Parathyroid adenoma (tissue), 2 donors: Measurements from ENCODE around the gene PTPRM.

Experiments
- H2AFZ ChIP-seq: fragments of 300-600 bp; sonication (generic); one replicate; pipeline ENCODE4 v1.7.0; 2017; ENCODE audit warnings: antibody characterized with exemption, mild to moderate bottlenecking
- H3K27ac ChIP-seq: fragments of 300-600 bp; sonication (generic); one replicate; pipeline ENCODE4 v1.7.0; 2017
- H3K27me3 ChIP-seq: fragments of 300-600 bp; sonication (generic); one replicate; pipeline ENCODE4 v1.7.0; 2017; ENCODE audit warnings: low read length; ENCODE audit not compliant: control insufficient read depth, insufficient read depth
- H3K36me3 ChIP-seq: fragments of 300-600 bp; sonication (generic); one replicate; pipeline ENCODE4 v1.7.0; 2017; ENCODE audit warnings: low read length; ENCODE audit not compliant: control insufficient read depth, insufficient read depth
- H3K4me1 ChIP-seq: fragments of 300-600 bp; sonication (generic); one replicate; pipeline ENCODE4 v1.7.0; 2017; ENCODE audit warnings: control low read depth
- H3K4me2 ChIP-seq: fragments of 300-600 bp; sonication (generic); one replicate; pipeline ENCODE4 v1.7.0; 2017; ENCODE audit warnings: low read length
- H3K4me3 ChIP-seq: fragments of 300-600 bp; sonication (generic); one replicate; pipeline ENCODE4 v1.7.0; 2017; ENCODE audit warnings: low read depth, low read length
- H3K79me2 ChIP-seq: fragments of 300-600 bp; sonication (generic); one replicate; pipeline ENCODE4 v1.7.0; 2017; ENCODE audit warnings: control low read depth
- H3K9ac ChIP-seq: fragments of 300-600 bp; sonication (generic); one replicate; pipeline ENCODE4 v1.7.0; 2017; ENCODE audit warnings: mild to moderate bottlenecking
- H3K9me3 ChIP-seq: fragments of 300-600 bp; sonication (generic); one replicate; pipeline ENCODE4 v1.7.0; 2017; ENCODE audit warnings: low read length; ENCODE audit not compliant: control insufficient read depth
- TF ChIP-seq, protein P1 (sequence below): fragments of 300-600 bp; sonication (generic); IDR thresholded peaks from one replicate; pipeline ENCODE4 v1.7.0; 2017; ENCODE audit warnings: antibody characterized with exemption, mild to moderate bottlenecking
- donor health status: primary hyperparathyroidism.

Gene PTPRM

DNA sequence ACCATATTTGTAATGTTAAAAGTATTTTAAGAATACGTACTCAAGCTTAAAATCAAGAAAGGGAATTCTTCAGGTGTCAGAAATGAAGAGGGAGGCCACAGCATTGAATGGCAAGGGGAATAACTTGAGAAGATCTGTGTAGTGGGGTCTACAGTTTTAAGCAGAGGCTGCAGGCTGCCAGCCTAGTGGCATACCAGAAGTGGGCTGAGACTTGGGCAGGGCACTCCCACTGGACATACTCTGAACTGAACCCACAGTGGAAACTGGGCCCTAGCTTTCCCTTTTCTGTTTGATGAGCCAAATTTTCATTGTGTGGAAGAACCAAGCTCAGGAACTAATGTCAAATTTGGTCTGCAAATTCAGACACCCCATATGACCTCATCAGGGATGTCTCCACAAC lies 238.8 kb downstream of the PTPRM start:
- no peak overlapping the region for H3K27ac ChIP-seq
- H3K4me1 ChIP-seq: peaks cover 3% of the 10 kb centered on the region
- H2AFZ ChIP-seq: no peak overlapping the region
- H3K9ac ChIP-seq: no peak overlapping the region
- no peaks in the 10 kb centered on the region for H3K36me3 ChIP-seq
- no peaks in the 10 kb centered on the region for H3K9me3 ChIP-seq
- TF ChIP-seq, protein P1, sequence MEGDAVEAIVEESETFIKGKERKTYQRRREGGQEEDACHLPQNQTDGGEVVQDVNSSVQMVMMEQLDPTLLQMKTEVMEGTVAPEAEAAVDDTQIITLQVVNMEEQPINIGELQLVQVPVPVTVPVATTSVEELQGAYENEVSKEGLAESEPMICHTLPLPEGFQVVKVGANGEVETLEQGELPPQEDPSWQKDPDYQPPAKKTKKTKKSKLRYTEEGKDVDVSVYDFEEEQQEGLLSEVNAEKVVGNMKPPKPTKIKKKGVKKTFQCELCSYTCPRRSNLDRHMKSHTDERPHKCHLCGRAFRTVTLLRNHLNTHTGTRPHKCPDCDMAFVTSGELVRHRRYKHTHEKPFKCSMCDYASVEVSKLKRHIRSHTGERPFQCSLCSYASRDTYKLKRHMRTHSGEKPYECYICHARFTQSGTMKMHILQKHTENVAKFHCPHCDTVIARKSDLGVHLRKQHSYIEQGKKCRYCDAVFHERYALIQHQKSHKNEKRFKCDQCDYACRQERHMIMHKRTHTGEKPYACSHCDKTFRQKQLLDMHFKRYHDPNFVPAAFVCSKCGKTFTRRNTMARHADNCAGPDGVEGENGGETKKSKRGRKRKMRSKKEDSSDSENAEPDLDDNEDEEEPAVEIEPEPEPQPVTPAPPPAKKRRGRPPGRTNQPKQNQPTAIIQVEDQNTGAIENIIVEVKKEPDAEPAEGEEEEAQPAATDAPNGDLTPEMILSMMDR: no peak
- no peak overlapping the region for H3K4me2 ChIP-seq
- H3K27me3 ChIP-seq: no peaks in the 10 kb centered on the region
- H3K79me2 ChIP-seq: peaks cover 8% of the 10 kb centered on the region
- no peak overlapping the region for H3K4me3 ChIP-seq

DNA sequence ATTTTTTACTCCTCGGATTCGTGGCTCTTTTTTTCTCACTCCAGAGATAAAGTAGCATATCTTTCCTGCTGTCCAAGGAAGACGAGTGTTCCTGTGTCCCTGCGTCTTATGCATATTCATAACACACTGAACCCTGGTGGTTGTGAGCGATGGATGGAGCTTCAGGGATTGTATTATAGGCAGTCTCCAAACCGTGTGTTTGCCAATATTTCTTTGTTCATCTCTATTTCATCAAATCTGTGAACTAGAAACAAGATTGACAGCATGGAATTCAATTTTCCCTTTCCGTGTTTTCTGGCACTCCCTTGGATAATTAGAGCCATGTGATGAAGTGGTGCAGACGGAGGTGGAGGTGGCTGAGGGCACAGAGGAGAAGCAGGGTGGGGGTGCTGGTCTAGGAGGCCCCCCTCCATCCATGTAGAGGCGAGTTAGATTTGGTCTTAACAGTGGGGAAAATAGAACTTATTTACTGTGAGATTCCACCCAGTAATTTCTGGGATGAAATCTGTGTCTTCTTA lies 240.9 kb downstream of the PTPRM start:
- no peaks in the 10 kb centered on the region for H3K27me3 ChIP-seq
- H3K4me1 ChIP-seq: peaks cover 3% of the 10 kb centered on the region
- no peaks in the 10 kb centered on the region for H3K9me3 ChIP-seq
- H2AFZ ChIP-seq: no peak overlapping the region
- H3K36me3 ChIP-seq: no peaks in the 10 kb centered on the region
- peaks cover 5% of the 10 kb centered on the region for H3K79me2 ChIP-seq
- H3K4me2 ChIP-seq: no peak overlapping the region
- no peak overlapping the region for H3K9ac ChIP-seq
- H3K4me3 ChIP-seq: no peak overlapping the region
- TF ChIP-seq, protein P1: no peak
- no peak overlapping the region for H3K27ac ChIP-seq

DNA sequence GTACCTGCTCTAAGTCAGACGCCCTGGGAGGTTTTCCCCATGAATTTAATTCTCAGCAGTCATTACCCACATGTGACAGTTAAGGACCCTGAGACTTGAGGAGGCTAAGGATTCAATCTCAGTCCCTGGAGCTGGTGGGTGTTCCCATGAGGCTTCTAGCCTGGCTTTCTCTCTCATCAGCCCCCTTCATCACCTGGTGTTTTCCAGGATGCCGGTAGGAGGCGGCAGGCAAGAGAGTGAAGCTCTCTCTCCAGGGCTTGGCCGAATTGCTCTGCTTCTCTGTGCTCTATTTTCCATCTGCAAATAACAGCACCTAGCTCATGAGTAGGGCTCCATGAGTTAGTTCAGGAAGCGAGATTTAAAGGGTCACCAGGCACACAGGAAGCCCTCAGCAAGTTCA lies 241.9 kb downstream of the PTPRM start:
- H3K79me2 ChIP-seq: peaks cover 8% of the 10 kb centered on the region
- no peak overlapping the region for H3K27ac ChIP-seq
- peaks cover 3% of the 10 kb centered on the region for H3K4me1 ChIP-seq
- TF ChIP-seq, protein P1: no peak
- H3K4me2 ChIP-seq: no peak overlapping the region
- no peak overlapping the region for H2AFZ ChIP-seq
- H3K36me3 ChIP-seq: no peaks in the 10 kb centered on the region
- H3K27me3 ChIP-seq: no peaks in the 10 kb centered on the region
- no peak overlapping the region for H3K9ac ChIP-seq
- no peaks in the 10 kb centered on the region for H3K9me3 ChIP-seq
- H3K4me3 ChIP-seq: no peak overlapping the region

DNA sequence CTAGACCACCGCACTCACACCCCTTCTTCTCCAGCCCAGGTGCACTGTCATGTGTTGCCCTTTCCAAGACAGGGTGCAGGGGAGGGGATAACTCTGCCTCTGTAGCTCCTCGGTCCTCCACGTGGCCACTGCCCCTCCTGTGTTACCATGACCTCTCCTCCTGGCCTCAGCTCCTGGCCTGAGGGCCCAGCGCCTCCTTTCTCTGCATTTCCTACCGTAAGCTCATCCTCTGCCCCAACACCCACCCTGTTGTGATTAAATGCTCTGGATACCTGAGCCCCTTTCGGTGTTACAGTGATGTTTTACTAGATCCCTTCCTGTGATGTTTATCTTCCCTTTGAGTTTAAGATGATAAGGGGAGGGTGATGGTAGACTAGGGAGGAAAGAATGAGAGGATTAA lies 242.3 kb downstream of the PTPRM start:
- H3K4me2 ChIP-seq: no peak overlapping the region
- no peak overlapping the region for H3K27ac ChIP-seq
- no peaks in the 10 kb centered on the region for H3K9me3 ChIP-seq
- H3K79me2 ChIP-seq: peaks cover 11% of the 10 kb centered on the region
- no peaks in the 10 kb centered on the region for H3K27me3 ChIP-seq
- H2AFZ ChIP-seq: no peak overlapping the region
- H3K4me1 ChIP-seq: peaks cover 3% of the 10 kb centered on the region
- no peaks in the 10 kb centered on the region for H3K36me3 ChIP-seq
- no peak overlapping the region for H3K9ac ChIP-seq
- TF ChIP-seq, protein P1: no peak
- no peak overlapping the region for H3K4me3 ChIP-seq

DNA sequence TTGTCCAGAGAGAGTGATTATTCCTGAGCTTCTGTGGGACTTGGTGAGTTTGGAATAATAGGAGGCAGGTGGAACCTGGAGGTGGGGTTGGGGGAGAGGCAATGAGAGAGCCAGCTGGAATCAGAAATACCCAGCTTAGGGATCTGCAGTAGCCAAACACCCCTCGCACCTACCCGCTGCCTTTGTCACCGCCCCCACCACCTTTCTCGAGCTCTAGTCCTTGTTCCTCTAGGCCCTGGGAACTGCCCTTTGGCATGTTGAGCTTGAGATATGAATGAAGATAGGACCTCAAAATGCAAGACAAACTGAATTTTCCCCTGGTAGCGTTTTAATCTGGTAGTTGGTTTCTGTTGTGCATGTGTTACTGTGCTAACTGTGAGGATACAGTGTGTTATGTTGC lies 242.9 kb downstream of the PTPRM start:
- no peak overlapping the region for H3K27ac ChIP-seq
- no peaks in the 10 kb centered on the region for H3K9me3 ChIP-seq
- no peaks in the 10 kb centered on the region for H3K36me3 ChIP-seq
- no peak overlapping the region for H2AFZ ChIP-seq
- peaks cover 3% of the 10 kb centered on the region for H3K4me1 ChIP-seq
- H3K4me2 ChIP-seq: no peak overlapping the region
- no peak overlapping the region for H3K4me3 ChIP-seq
- peaks cover 15% of the 10 kb centered on the region for H3K79me2 ChIP-seq
- TF ChIP-seq, protein P1: no peak
- no peaks in the 10 kb centered on the region for H3K27me3 ChIP-seq
- H3K9ac ChIP-seq: no peak overlapping the region
